OCI-LY7 (cell line): ENCODE data around the gene ELK4. TPM values are rescaled to one million over a fixed set of nuclear protein-coding genes. Genes with fewer than 3 reads are reported as not detected.
A peak's percentile ranks its signal among the peaks of the same experiment; 100 is the strongest.

Experiments
- BruUV-seq: library from RNA; stranded (reverse); fragments of 400-500 nt; replicated peaks from 2 replicates; lab custom pipeline; 2021; lab: Mats Ljungman, UMichigan
- CTCF ChIA-PET: fragments of 300-600 bp; sonication (Branson Sonifier 250); formaldehyde crosslinking; loops from one replicate; lab custom pipeline; 2022; ENCODE audit warnings: antibody characterized with exemption; ENCODE audit not compliant: unreplicated experiment; lab: Charles Lee
- POLR2A ChIA-PET: fragments of 300-600 bp; sonication (Branson Sonifier 250); formaldehyde crosslinking; loops from one replicate; lab custom pipeline; 2022; ENCODE audit warnings: antibody characterized with exemption; lab: Charles Lee
- DNase-seq: peaks from one replicate; pipeline ENCODE4 v3.0.0-alpha.2; 2015; ENCODE audit warnings: low spot score
- H2AFZ ChIP-seq: fragments of 200-600 bp; sonication (generic), shearing (Covaris generic); 2 replicates; pipeline ENCODE4 v1.6.1; 2014; ENCODE audit warnings: mild to moderate bottlenecking, antibody characterized with exemption, low read length, moderate library complexity
- H3K27ac ChIP-seq: fragments of 200-600 bp; sonication (generic); 2 replicates; pipeline ENCODE4 v1.5.1; 2014; ENCODE audit warnings: mixed run types, low read depth, mild to moderate bottlenecking, moderate library complexity, low read length, inconsistent platforms; ENCODE audit not compliant: poor library complexity, severe bottlenecking
- H3K36me3 ChIP-seq: fragments of 200-600 bp; sonication (generic); 2 replicates; pipeline ENCODE4 v1.6.1; 2014; ENCODE audit warnings: mild to moderate bottlenecking, antibody characterized with exemption, low read length, moderate library complexity, mixed read lengths; ENCODE audit not compliant: insufficient read depth
- H3K4me1 ChIP-seq: fragments of 200-600 bp; sonication (generic); 2 replicates; pipeline ENCODE4 v1.5.1; 2014; ENCODE audit warnings: mild to moderate bottlenecking, low read length; ENCODE audit not compliant: insufficient read depth, poor library complexity, severe bottlenecking
- H3K4me2 ChIP-seq: fragments of 200-600 bp; sonication (generic); 2 replicates; pipeline ENCODE4 v1.6.1; 2014; ENCODE audit warnings: mild to moderate bottlenecking, low read length
- H3K4me3 ChIP-seq: fragments of 200-600 bp; sonication (generic); 2 replicates; pipeline ENCODE4 v1.5.1; 2014; ENCODE audit warnings: mild to moderate bottlenecking, low read depth, low read length; ENCODE audit not compliant: poor library complexity, severe bottlenecking
- H3K79me2 ChIP-seq: fragments of 200-600 bp; sonication (generic); 2 replicates; pipeline ENCODE4 v1.6.1; 2016; ENCODE audit warnings: low read depth, mild to moderate bottlenecking, low read length, moderate library complexity, mixed read lengths; ENCODE audit not compliant: insufficient read depth
- H3K9me2 ChIP-seq: fragments of 200-600 bp; sonication (generic); 2 replicates; pipeline ENCODE4 v1.6.1; 2016; ENCODE audit warnings: mild to moderate bottlenecking, low read length, mixed read lengths; ENCODE audit not compliant: insufficient read depth
- H3K9me3 ChIP-seq: fragments of 200-600 bp; sonication (generic); 2 replicates; pipeline ENCODE4 v1.6.1; 2014; ENCODE audit warnings: mild to moderate bottlenecking, mixed run types, low read length, mixed read lengths
- H4K20me1 ChIP-seq: fragments of 200-600 bp; sonication (generic); 2 replicates; pipeline ENCODE4 v1.6.1; 2014; ENCODE audit warnings: mild to moderate bottlenecking, antibody characterized with exemption, low read length, moderate library complexity, mixed read lengths; ENCODE audit not compliant: insufficient read depth
- CTCF ChIP-seq: fragments of 200-600 bp; sonication (generic); conservative IDR thresholded peaks from 2 replicates; pipeline ENCODE4 v1.5.1; 2014; ENCODE audit warnings: mild to moderate bottlenecking, antibody characterized with exemption, low read length, moderate library complexity, mixed read lengths
- EZH2phosphoT487 ChIP-seq: fragments of 200-600 bp; sonication (generic); IDR thresholded peaks from 2 replicates; pipeline ENCODE4 v1.6.1; 2018; ENCODE audit warnings: low read depth, borderline replicate concordance, mild to moderate bottlenecking, mixed run types, antibody characterized with exemption, low read length, moderate library complexity, mixed read lengths
- intact Hi-C: fragments of 100-400 bp; cut with micrococcal nuclease; formaldehyde crosslinking; loops from one replicate; pipeline ENCODE4 v1.10.0; 2022; ENCODE audit not compliant: unreplicated experiment
- total RNA-seq, 2 experiments: library from RNA; depleted of rRNA in 1 of 2; stranded (reverse); fragments of >200 nt in 1 of 2; shearing (Covaris generic) in 1 of 2; gene quantifications; 2 replicates each; pipeline ENCODE4 v1.2.3, GENCODE V29; 2014 to 2022

Gene ELK4
- total RNA-seq, 2 experiments from 2014 or later: 26.4 to 88.3 TPM

DNA sequence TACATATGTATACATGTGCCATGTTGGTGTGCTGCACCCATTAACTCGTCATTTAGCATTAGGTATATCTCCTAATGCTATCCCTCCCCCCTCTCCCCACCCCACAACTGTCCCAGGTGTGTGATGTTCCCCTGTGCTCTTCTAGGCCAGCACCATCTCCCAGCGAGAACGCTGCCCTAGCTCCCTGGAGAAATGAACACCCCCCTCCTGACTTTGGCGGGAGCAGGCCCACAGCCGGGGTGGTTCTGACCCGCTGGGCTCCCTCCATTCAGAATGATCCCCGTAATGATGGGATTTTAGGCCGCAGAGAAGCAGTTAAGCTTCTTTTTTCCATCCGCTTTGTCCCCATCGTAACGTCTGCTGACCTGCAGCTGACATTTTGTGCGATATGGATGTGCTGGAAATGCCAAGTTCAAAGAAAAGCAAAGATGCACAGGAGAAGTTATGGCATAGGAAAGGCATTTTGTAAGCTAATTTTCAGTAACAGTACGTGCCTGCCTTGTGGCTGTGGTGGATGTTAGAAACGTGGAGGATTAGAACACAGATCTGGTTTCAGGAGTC is 39.3 kb downstream of the ELK4 start:
- Histone ChIP-seq H3K36me3 (peaks cover 20% of the 10 kb centered on the region), H3K9me3 (no peaks in the 10 kb centered on the region), H3K4me2 (peak overlapping the region; percentile 68), H2AFZ (no peak overlapping the region), H3K9me2 (no peaks in the 10 kb centered on the region), H3K27ac (peak overlapping the region; percentile 93), H3K4me1 (peaks cover 72% of the 10 kb centered on the region), H3K4me3 (peak overlapping the region; percentile 66), H3K79me2 (peaks cover 5% of the 10 kb centered on the region; the same call in 1 of the 2 replicates), H4K20me1 (no peaks in the 10 kb centered on the region)
- peak; percentile 38 for DNase-seq
- BruUV-seq: TSS peak; percentile 87
- CTCF ChIA-PET: interaction anchor here (0.5 to 3.2 kb wide), 11 partner anchors 8 to 1655 kb away, joined by 3 to 41 read pairs (median 6); partner anchors contain the start of gene ELK4
- POLR2A ChIA-PET: interaction anchor here (0.7 to 10.4 kb wide), 14 partner anchors 9 to 118 kb away, joined by 3 to 183 read pairs (median 5); partner anchors contain the start of gene ELK4
- TF ChIP-seq EZH2phosphoT487 (no peak), CTCF (no peak)
- intact Hi-C loops: loop anchor here (1.0 to 5.0 kb wide), 4 partner anchors 40 to 460 kb away; partner anchors contain the start of genes ELK4 and RHEX

- intact Hi-C loops: loop anchor here (1.0 to 5.0 kb wide), 5 partner anchors 41 to 461 kb away; partner anchors contain the start of genes ELK4 and RHEX
- no peaks in the 10 kb centered on the region for H3K9me3 ChIP-seq
- no peaks in the 10 kb centered on the region for H3K9me2 ChIP-seq
- H3K27ac ChIP-seq: peak overlapping the region; percentile 93
- H4K20me1 ChIP-seq: no peaks in the 10 kb centered on the region
- H2AFZ ChIP-seq: no peak overlapping the region
- H3K79me2 ChIP-seq: peaks cover 5% of the 10 kb centered on the region; the same call in 1 of the 2 replicates
- CTCF ChIA-PET: interaction anchor here (0.5 to 3.2 kb wide), 13 partner anchors 9 to 874 kb away, joined by 3 to 41 read pairs (median 4); partner anchors contain the start of gene ELK4
- peak overlapping the region; percentile 66 for H3K4me3 ChIP-seq
- DNase-seq: peak; percentile 88
- peaks cover 65% of the 10 kb centered on the region for H3K4me1 ChIP-seq
- peaks cover 12% of the 10 kb centered on the region for H3K36me3 ChIP-seq
- POLR2A ChIA-PET: interaction anchor here (0.6 to 10.4 kb wide), 15 partner anchors 8 to 77 kb away, joined by 3 to 183 read pairs (median 5); partner anchors contain the start of gene ELK4
- peak overlapping the region; percentile 68 for H3K4me2 ChIP-seq
- TF ChIP-seq EZH2phosphoT487: no peak
- peak; percentile 96 for TF ChIP-seq CTCF
- no TSS peak for BruUV-seq
Observed at GRCh38 chr1:205591522-205592351, 40.1 kb downstream of the ELK4 start.
